Fibroblast of lung (primary cell): ENCODE results near the gene EXOC3L2.

Experiments used
- CTCF ChIP-seq, 2 donors: IDR thresholded peaks in 1 of 2; conservative IDR thresholded peaks in 1 of 2; 1 replicate in 1 of 2; 2 replicates in 1 of 2; pipeline ENCODE4 v1.5.1; 2011 to 2012; ENCODE audit warnings: low read length in 2 of 2, control low read depth in 1 of 2, inconsistent platforms in 1 of 2, low read depth in 1 of 2, mild to moderate bottlenecking in 1 of 2
- EZH2 ChIP-seq: IDR thresholded peaks from 2 replicates; pipeline ENCODE4 v1.5.1; 2012; ENCODE audit warnings: low read length, control low read depth, mild to moderate bottlenecking; ENCODE audit errors: missing control alignments

DNA sequence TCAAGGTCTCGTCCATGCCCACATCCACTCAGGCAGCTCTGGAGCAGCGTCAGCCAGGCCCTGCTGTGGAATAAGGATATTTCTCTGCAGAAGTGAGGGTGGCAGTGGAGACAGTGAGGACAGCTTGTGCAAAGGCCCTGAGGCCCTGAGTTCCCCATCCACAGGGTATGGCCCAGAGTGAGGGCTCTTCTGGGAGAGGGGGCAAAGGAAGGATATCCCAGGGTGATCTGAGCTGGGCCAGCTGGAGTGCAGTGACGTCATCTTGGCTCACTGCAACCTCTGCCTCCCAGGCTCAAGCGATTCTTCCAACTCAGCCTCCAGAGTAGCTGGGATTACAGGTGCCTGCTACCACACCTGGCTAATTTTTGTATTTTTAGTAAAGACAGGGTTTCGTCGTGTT, 17.4 kb upstream of the EXOC3L2 start:
- TF ChIP-seq CTCF (conservative IDR thresholded peaks at IDR 0.05 in 1 of 2, IDR thresholded peaks at IDR 0.05 in 1 of 2; ENCODE audit: low read depth in 1 of 2, low read length in 2 of 2) (no peak), EZH2 (no peak)
